A549 (cell line): ENCODE data around the gene SLC25A39. TPM values are rescaled to one million over a fixed set of nuclear protein-coding genes. Genes with fewer than 3 reads are reported as not detected.

ENCODE experiments used
- ATAC-seq, 2 experiments: fragments of 200-7000 bp in 1 of 2; fragments of >200 bp in 1 of 2; cut with Nextera tagmentation in 1 of 2; cut with Tn5 transposase in 1 of 2; 3 replicates each; pipeline versions ENCODE4 v1.8.0 to v1.9.1; 2018 to 2020; ENCODE audit warnings: mild to moderate bottlenecking in 1 of 2, moderate library complexity in 1 of 2
- CTCF ChIA-PET: fragments of 300-600 bp; sonication (Branson Sonifier 250); formaldehyde crosslinking; extraction: SDS; loops from one replicate; lab custom pipeline; 2021; ENCODE audit warnings: antibody characterized with exemption, inconsistent platforms; lab: Yijun Ruan, JAX
- POLR2A ChIA-PET: fragments of 350-600 bp; formaldehyde crosslinking; extraction: SDS; loops from one replicate; lab custom pipeline; 2021; ENCODE audit warnings: antibody characterized with exemption, inconsistent platforms; lab: Yijun Ruan, JAX
- DNase-seq, 2 experiments: peaks; one replicate each; pipeline versions ENCODE4 v3.0.0 to v3.0.0-alpha.2; 2011 to 2016; ENCODE audit warnings: low read depth in 1 of 2, low spot score in 1 of 2
- FAIRE-seq: peaks from 2 replicates; lab custom pipeline; 2011; peaks lifted over from hg19 to GRCh38; lab: Jason Lieb, UNC
- H3K27ac ChIP-seq, 2 experiments: fragments of >200 bp; sonication (Bioruptor Twin); formaldehyde crosslinking; 3 replicates each; pipeline ENCODE4 v1.5.1; 2016 to 2017
- H3K4me1 ChIP-seq: fragments of >200 bp; sonication (Bioruptor Twin); formaldehyde crosslinking; 3 replicates; pipeline ENCODE4 v1.6.1; 2016
- H3K4me2 ChIP-seq: fragments of >200 bp; sonication (Bioruptor Twin); formaldehyde crosslinking; 3 replicates; pipeline ENCODE4 v1.6.1; 2016
- H3K4me3 ChIP-seq: fragments of >200 bp; sonication (Bioruptor Twin); formaldehyde crosslinking; 3 replicates; pipeline ENCODE4 v1.5.1; 2016
- H3K9me3 ChIP-seq: fragments of >200 bp; sonication (Bioruptor Twin); formaldehyde crosslinking; 3 replicates; pipeline ENCODE4 v1.6.1; 2016
- BCL3 ChIP-seq: fragments of >200 bp; sonication (Bioruptor Twin); formaldehyde crosslinking; IDR thresholded peaks from 3 replicates; pipeline ENCODE4 v1.6.1; 2016
- BHLHE40 ChIP-seq: IDR thresholded peaks from 2 replicates; pipeline ENCODE4 v1.6.1; 2012; ENCODE audit warnings: low read depth, low read length, inconsistent platforms
- CEBPB ChIP-seq, 2 experiments: fragments of >200 bp in 1 of 2; sonication (Bioruptor Twin) in 1 of 2; formaldehyde crosslinking in 1 of 2; IDR thresholded peaks; 2 replicates each; pipeline ENCODE4 v1.6.1; 2012 to 2016
- CHD2 ChIP-seq: fragments of 150-350 bp; IDR thresholded peaks from 2 replicates; pipeline ENCODE4 v1.6.1; 2014; ENCODE audit warnings: low read length; ENCODE audit not compliant: partially characterized antibody
- CHD4 ChIP-seq: fragments of 200-600 bp; sonication (generic); IDR thresholded peaks from 2 replicates; pipeline ENCODE4 v1.6.1; 2016; ENCODE audit warnings: antibody characterized with exemption, mild to moderate bottlenecking, borderline replicate concordance
- CTCF ChIP-seq: fragments of >200 bp; sonication (Bioruptor Twin); formaldehyde crosslinking; IDR thresholded peaks from 3 replicates; pipeline ENCODE4 v1.5.1; 2016
- EHF ChIP-seq: fragments of 250-450 bp; sonication (Bioruptor Pico); IDR thresholded peaks from 2 replicates; pipeline ENCODE4 v1.5.0; 2020; ENCODE audit warnings: mild to moderate bottlenecking
- ESRRA ChIP-seq: fragments of 150-350 bp; IDR thresholded peaks from 2 replicates; pipeline ENCODE4 v1.6.1; 2014; ENCODE audit warnings: mild to moderate bottlenecking, low read length, borderline replicate concordance
- FOXS1 ChIP-seq: fragments of 250-450 bp; sonication (Bioruptor Pico); IDR thresholded peaks from 2 replicates; pipeline ENCODE4 v1.5.0; 2020; ENCODE audit warnings: mild to moderate bottlenecking, moderate library complexity
- HDAC2 ChIP-seq: fragments of 200-600 bp; sonication (generic); IDR thresholded peaks from 2 replicates; pipeline ENCODE4 v1.6.1; 2016
- HEYL ChIP-seq: fragments of 250-450 bp; sonication (Bioruptor Pico); IDR thresholded peaks from 2 replicates; pipeline ENCODE4 v1.8.0; 2021; ENCODE audit warnings: mild to moderate bottlenecking, moderate library complexity
- HOXA7 ChIP-seq: fragments of 250-450 bp; sonication (Bioruptor Pico); IDR thresholded peaks from 2 replicates; pipeline ENCODE4 v1.5.0; 2020; ENCODE audit warnings: mild to moderate bottlenecking, moderate library complexity
- HOXB5 ChIP-seq: fragments of 250-450 bp; sonication (Bioruptor Pico); IDR thresholded peaks from 2 replicates; pipeline ENCODE4 v1.5.0; 2020; ENCODE audit warnings: mild to moderate bottlenecking, moderate library complexity
- KDM5A ChIP-seq: fragments of 200-600 bp; sonication (generic); IDR thresholded peaks from 2 replicates; pipeline ENCODE4 v1.6.1; 2016; ENCODE audit warnings: antibody characterized with exemption, mild to moderate bottlenecking
- MYC ChIP-seq: IDR thresholded peaks from 2 replicates; pipeline ENCODE4 v1.6.1; 2012; ENCODE audit warnings: mild to moderate bottlenecking, inconsistent platforms, low read length, improper control_type of control experiment, borderline replicate concordance
- NPAS2 ChIP-seq: fragments of 250-450 bp; sonication (Bioruptor Pico); IDR thresholded peaks from 2 replicates; pipeline ENCODE4 v1.8.0; 2022; ENCODE audit warnings: mild to moderate bottlenecking, moderate library complexity, borderline replicate concordance
- NR3C1 ChIP-seq: fragments of >200 bp; sonication (Bioruptor Twin); formaldehyde crosslinking; IDR thresholded peaks from 3 replicates; pipeline ENCODE4 v1.6.1; 2017
- PBX3 ChIP-seq: IDR thresholded peaks from 2 replicates; pipeline ENCODE4 v1.6.1; 2012
- RCOR1 ChIP-seq: fragments of 150-350 bp; IDR thresholded peaks from 2 replicates; pipeline ENCODE4 v1.6.1; 2014; ENCODE audit warnings: antibody characterized with exemption, low read length, low read depth
- SREBF2 ChIP-seq: fragments of 450-650 bp; IDR thresholded peaks from 2 replicates; pipeline ENCODE4 v1.6.1; 2014; ENCODE audit warnings: mild to moderate bottlenecking, moderate library complexity
- USF2 ChIP-seq: fragments of 450-650 bp; IDR thresholded peaks from 2 replicates; pipeline ENCODE4 v1.6.1; 2014; ENCODE audit warnings: antibody characterized with exemption
- ZNF302 ChIP-seq: fragments of 250-450 bp; sonication (Bioruptor Pico); IDR thresholded peaks from 2 replicates; pipeline ENCODE4 v1.9.0; 2021; ENCODE audit warnings: inconsistent platforms, mild to moderate bottlenecking, moderate library complexity
- ZSCAN20 ChIP-seq: fragments of 250-450 bp; sonication (Bioruptor Pico); IDR thresholded peaks from 2 replicates; pipeline ENCODE4 v1.8.0; 2022; ENCODE audit warnings: mild to moderate bottlenecking, moderate library complexity
- WGBS: methylation state at CpG from one replicate; pipeline ENCODE4 v1.1.6; 2017; ENCODE audit errors: missing lambda C conversion rate; 5-methylcytosine and 5-hydroxymethylcytosine counted together
- polyA plus RNA-seq, 4 experiments: library from polyadenylated mRNA; depleted of rRNA in 3 of 4; stranded (reverse); fragments of >200 nt; fragmentation: RNase III in 1 of 4; extraction: RNeasy Plus Mini Kit Qiagen cat#74134 plus additional on column Dnase treatment in 1 of 4; gene quantifications; 2 replicates in 3 of 4; 3 replicates in 1 of 4; pipeline ENCODE4 v1.2.3, GENCODE V29; 2011 to 2017

SLC25A39 gene
- polyA plus RNA-seq, 2 of the 4 experiments (the other 2 are of a cell fraction): 80.9 to 154 TPM

- WGBS: 68% methylated on average over 4 of the region's 4 CpGs
- DNase-seq (no peak), ATAC-seq (no peak), FAIRE-seq (no peak)
- Histone ChIP-seq H3K9me3 (no peaks in the 10 kb centered on the region), H3K4me2 (no peak overlapping the region), H3K4me1 (peaks cover 6% of the 10 kb centered on the region; the same call in 1 of the 3 replicates), H3K4me3 (no peak overlapping the region), H3K27ac (no peak overlapping the region)
- ChIA-PET CTCF (interaction anchor here (0.6 to 1.6 kb wide), 2 partner anchors 21 to 73 kb away, joined by 3 to 4 read pairs; no protein-coding TSS in a partner anchor), POLR2A (no interaction called here)
- no peak for TF ChIP-seq HOXA7
- TF ChIP-seq USF2: no peak
- no peak for TF ChIP-seq CHD2
- TF ChIP-seq ESRRA: no peak
- TF ChIP-seq EHF: no peak
- TF ChIP-seq FOXS1 (CRISPR knock-in tag): no peak
- no peak for TF ChIP-seq ZNF302 (CRISPR knock-in tag)
- no peak for TF ChIP-seq RCOR1
- TF ChIP-seq CEBPB (IDR thresholded peaks at IDR 0.05): no peak
- no peak for TF ChIP-seq MYC
- TF ChIP-seq ZSCAN20 (CRISPR knock-in tag): no peak
- no peak for TF ChIP-seq PBX3
- TF ChIP-seq BCL3: no peak
Observed at GRCh38 chr17:44284024-44284400, 40.6 kb downstream of the SLC25A39 start.

- CTCF ChIA-PET: interaction anchor here (1.0 to 2.1 kb wide), 5 partner anchors 10 to 79 kb away, joined by 3 to 8 read pairs (median 3); no protein-coding TSS in a partner anchor
- FAIRE-seq: no peak
- no peak for ATAC-seq
- no peak overlapping the region for H3K27ac ChIP-seq
- DNase-seq: no peak
- peaks cover 6% of the 10 kb centered on the region; the same call in 1 of the 3 replicates for H3K4me1 ChIP-seq
- no peak overlapping the region for H3K4me3 ChIP-seq
- no peak overlapping the region for H3K4me2 ChIP-seq
- 85% methylated on average over 8 of the region's 8 CpGs for WGBS
- no peak for TF ChIP-seq HEYL
- TF ChIP-seq FOXS1 (CRISPR knock-in tag): no peak
- no peak for TF ChIP-seq CHD2
- POLR2A ChIA-PET: no interaction called here
- no peaks in the 10 kb centered on the region for H3K9me3 ChIP-seq
Observed at GRCh38 chr17:44283344-44284023, 41.1 kb downstream of the SLC25A39 start.

GRCh38 chr17:44282264-44282663 lies 42.4 kb downstream of the SLC25A39 start:
- TF ChIP-seq HDAC2 (no peak), KDM5A (no peak), BHLHE40 (no peak), ZNF302 (CRISPR knock-in tag) (no peak), CHD4 (no peak), NR3C1 (no peak), SREBF2 (no peak), HOXB5 (CRISPR knock-in tag) (no peak), CTCF (no peak), NPAS2 (CRISPR knock-in tag) (no peak)
- 29% methylated on average over 3 of the region's 3 CpGs for WGBS
- FAIRE-seq (no peak), ATAC-seq (no peak), DNase-seq (no peak)
- H3K4me3 ChIP-seq: no peak overlapping the region
- CTCF ChIA-PET: interaction anchor here (0.9 to 2.1 kb wide), 8 partner anchors 11 to 114 kb away, joined by 3 to 8 read pairs (median 4); no protein-coding TSS in a partner anchor
- H3K9me3 ChIP-seq: no peaks in the 10 kb centered on the region
- H3K4me1 ChIP-seq: peaks cover 6% of the 10 kb centered on the region; the same call in 1 of the 3 replicates
- POLR2A ChIA-PET: interaction anchor here (0.6 kb wide), 1 partner anchor 26 kb away, joined by 3 read pairs; the partner anchor contains the start of gene RUNDC3A
- H3K27ac ChIP-seq: no peak overlapping the region
- no peak overlapping the region for H3K4me2 ChIP-seq
